Esophagus muscularis mucosa (tissue), 4 donors: Measurements from ENCODE around the gene NAT14. TPM values are rescaled to one million over a fixed set of nuclear protein-coding genes. Genes with fewer than 3 reads are reported as not detected.

Source experiments
- DNase-seq: peaks from one replicate; pipeline ENCODE4 v3.0.0-alpha.2; 2017; ENCODE audit errors: extremely low spot score
- H3K27ac ChIP-seq, 4 donors: fragments of 200-600 bp; sonication (generic); replicated peaks in 1 of 4; 1 replicate in 3 of 4; 2 replicates in 1 of 4; pipeline ENCODE4 v1.5.1; 2016 to 2019; ENCODE audit warnings: mild to moderate bottlenecking in 1 of 4
- H3K27me3 ChIP-seq, 4 donors: fragments of 200-600 bp; sonication (generic); one replicate each; pipeline versions ENCODE4 v1.5.1 to v1.6.0; 2016 to 2019
- H3K36me3 ChIP-seq, 4 donors: fragments of 200-600 bp; sonication (generic); one replicate each; pipeline ENCODE4 v1.5.1; 2016 to 2019
- H3K4me1 ChIP-seq, 4 donors: fragments of 200-600 bp; sonication (generic); one replicate each; pipeline ENCODE4 v1.5.1; 2016 to 2019
- H3K4me3 ChIP-seq, 4 donors: fragments of 200-600 bp; sonication (generic); 1 replicate in 2 of 4; 2 replicates in 2 of 4; pipeline ENCODE4 v1.5.1; 2016 to 2019; ENCODE audit warnings: mild to moderate bottlenecking in 4 of 4, moderate library complexity in 1 of 4
- H3K9me3 ChIP-seq, 4 donors: fragments of 200-600 bp; sonication (generic); 1 replicate in 3 of 4; 2 replicates in 1 of 4; pipeline ENCODE4 v1.5.1; 2016 to 2019
- EP300 ChIP-seq: sonication (generic); formaldehyde crosslinking; IDR thresholded peaks from one replicate; pipeline ENCODE4 v1.6.1; 2017; ENCODE audit warnings: antibody characterized with exemption
- POLR2A ChIP-seq: fragments of 450-650 bp; IDR thresholded peaks from one replicate; pipeline ENCODE4 v1.6.1; 2017; ENCODE audit warnings: antibody characterized with exemption, moderate library complexity, mild to moderate bottlenecking, low read depth
- POLR2AphosphoS5 ChIP-seq, 2 donors: sonication (generic); formaldehyde crosslinking; IDR thresholded peaks; one replicate each; pipeline ENCODE4 v1.6.1; 2017; ENCODE audit warnings: antibody characterized with exemption in 2 of 2
- WGBS: methylation state at CpG from one replicate; pipeline ENCODE4 v1.1.5; 2018; 5-methylcytosine and 5-hydroxymethylcytosine counted together
- intact Hi-C: fragments of 100-400 bp; cut with DNase I; formaldehyde crosslinking; loops from one replicate; pipeline ENCODE4 v1.15.1; 2023
- total RNA-seq, 4 donors: library from RNA; depleted of rRNA; stranded (reverse); fragments of >200 nt; gene quantifications; one replicate each; pipeline versions ENCODE4 v1.1.0 to v1.2.1, GENCODE V29; 2016
- TF ChIP-seq, protein P1 (sequence below), 3 experiments: fragments of 200-600 bp in 2 of 3; fragments of 450-650 bp in 1 of 3; sonication (generic) in 2 of 3; IDR thresholded peaks; one replicate each; pipeline ENCODE4 v1.5.1; 2017 to 2019; ENCODE audit warnings: antibody characterized with exemption in 3 of 3, mild to moderate bottlenecking in 2 of 3, moderate library complexity in 1 of 3

Gene NAT14
- total RNA-seq, 4 donors from 2014 or later: 5.8 to 14.2 (median 10.2) TPM

DNA sequence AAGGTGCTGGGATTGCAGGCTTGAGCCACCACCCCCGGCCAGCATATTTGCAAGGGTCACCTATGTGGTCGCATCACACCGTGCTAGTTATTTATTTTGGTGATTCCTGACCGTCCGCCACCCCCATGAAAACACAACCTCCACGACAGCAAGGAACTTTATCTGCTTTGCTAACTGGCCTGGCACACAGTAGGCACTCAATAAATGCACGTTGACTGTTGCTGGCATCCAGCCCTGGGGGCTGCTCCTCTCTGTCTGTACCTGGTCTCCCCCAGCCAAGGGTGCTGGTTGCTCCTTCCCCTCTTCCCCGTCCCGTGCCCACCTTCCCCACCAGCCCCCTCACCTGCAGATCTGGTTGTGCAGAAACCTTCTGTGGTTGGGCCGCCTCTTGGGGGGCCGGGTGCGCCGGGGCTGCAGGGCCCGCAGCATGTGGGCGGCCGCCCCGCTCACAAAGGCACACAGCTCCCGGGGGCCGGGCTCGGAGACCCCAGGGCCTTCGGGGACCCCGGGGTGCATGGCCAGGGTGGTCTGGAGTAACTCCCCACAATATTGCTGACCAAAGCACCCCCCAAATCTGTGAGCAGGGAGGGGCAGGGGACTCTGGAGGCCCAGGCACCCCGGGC is 20.8 kb upstream of the NAT14 start:
- 84% methylated on average over 15 of the region's 23 CpGs for WGBS
- DNase-seq: no peak
- H3K4me1 ChIP-seq: peaks cover 19 to 43% (median 39%) of the 10 kb centered on the region in 4 donors
- TF ChIP-seq POLR2AphosphoS5 (IDR thresholded peaks at IDR 0.05) (no peak), POLR2A (no peak), EP300 (no peak)
- TF ChIP-seq, protein P1, sequence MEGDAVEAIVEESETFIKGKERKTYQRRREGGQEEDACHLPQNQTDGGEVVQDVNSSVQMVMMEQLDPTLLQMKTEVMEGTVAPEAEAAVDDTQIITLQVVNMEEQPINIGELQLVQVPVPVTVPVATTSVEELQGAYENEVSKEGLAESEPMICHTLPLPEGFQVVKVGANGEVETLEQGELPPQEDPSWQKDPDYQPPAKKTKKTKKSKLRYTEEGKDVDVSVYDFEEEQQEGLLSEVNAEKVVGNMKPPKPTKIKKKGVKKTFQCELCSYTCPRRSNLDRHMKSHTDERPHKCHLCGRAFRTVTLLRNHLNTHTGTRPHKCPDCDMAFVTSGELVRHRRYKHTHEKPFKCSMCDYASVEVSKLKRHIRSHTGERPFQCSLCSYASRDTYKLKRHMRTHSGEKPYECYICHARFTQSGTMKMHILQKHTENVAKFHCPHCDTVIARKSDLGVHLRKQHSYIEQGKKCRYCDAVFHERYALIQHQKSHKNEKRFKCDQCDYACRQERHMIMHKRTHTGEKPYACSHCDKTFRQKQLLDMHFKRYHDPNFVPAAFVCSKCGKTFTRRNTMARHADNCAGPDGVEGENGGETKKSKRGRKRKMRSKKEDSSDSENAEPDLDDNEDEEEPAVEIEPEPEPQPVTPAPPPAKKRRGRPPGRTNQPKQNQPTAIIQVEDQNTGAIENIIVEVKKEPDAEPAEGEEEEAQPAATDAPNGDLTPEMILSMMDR (IDR thresholded peaks at IDR 0.05): no peak
- no peaks in the 10 kb centered on the region for H3K36me3 ChIP-seq
- no peak overlapping the region for H3K27ac ChIP-seq
- no peaks in the 10 kb centered on the region for H3K9me3 ChIP-seq
- intact Hi-C loops: no loop called here
- no peak overlapping the region for H3K4me3 ChIP-seq
- H3K27me3 ChIP-seq: no peaks in the 10 kb centered on the region

DNA sequence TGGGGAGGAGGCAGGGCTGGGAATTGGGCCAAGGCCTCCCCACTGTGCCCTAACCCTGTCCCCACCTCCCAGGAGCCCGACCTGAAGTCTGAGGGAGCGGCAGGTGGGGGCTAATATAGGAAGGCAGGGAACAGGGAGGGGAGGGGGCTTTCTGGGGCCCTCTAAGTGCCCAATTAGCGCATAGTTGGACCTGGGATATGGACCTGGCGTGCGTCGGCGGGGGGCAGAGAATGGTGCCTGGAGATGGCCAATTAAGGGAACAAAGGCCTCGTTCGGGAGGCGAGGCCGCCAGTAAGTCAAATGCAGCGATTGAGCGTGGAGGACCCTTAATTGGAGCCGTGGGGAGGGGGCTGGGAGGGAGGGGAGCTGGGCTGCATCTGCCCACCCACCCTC is 20.3 kb upstream of the NAT14 start, which contains the start of gene C19orf85:
C19orf85 (minus strand) TSS at position 90 of the 393 bp plus-strand sequence. CDS start 197 bp downstream, outside the sequence.
- TF ChIP-seq, protein P1 (IDR thresholded peaks at IDR 0.05): no peak
- TF ChIP-seq POLR2A (no peak), POLR2AphosphoS5 (IDR thresholded peaks at IDR 0.05) (no peak), EP300 (no peak)
- intact Hi-C loops: no loop called here
- 88% methylated on average over 12 of the region's 14 CpGs for WGBS

DNA sequence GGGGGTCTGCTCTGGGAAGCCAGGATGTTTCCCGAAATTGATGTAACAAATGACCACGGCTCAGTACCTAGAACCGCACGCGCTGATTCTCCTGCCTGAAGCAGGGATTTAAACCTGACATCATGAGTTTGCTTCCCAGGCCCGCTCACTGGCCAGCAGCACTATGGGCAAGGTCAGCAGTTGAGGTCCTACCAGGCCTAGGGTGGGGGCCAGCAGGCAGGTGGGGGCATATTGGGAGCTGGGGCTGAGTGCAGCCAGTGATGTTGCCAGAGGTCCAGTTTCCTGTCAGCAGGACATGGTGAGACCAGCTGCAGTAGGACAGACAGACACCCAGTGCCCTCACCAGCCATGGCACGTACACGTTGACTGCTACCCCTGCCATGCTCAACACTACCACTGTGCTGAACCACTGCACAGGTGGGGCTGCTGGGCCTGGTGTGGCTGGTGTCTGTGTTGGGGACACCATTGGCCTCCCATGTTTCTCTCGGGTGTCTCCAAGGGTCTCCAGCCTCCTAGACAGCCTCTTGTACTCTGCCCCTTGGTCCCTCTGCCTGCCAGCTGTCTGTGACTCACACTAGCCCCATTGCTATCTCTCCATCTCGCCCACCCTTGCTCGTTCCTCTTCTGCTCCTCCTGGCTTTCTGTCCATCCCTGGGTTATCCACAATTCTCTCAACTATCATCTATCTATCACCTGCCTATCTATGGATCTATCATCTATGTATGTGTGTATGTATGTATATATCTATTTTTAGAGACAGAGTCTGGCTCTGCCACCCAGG is 19.3 kb upstream of the NAT14 start:
- no peak for DNase-seq
- 86% methylated on average over 8 of the region's 11 CpGs for WGBS
- TF ChIP-seq POLR2AphosphoS5 (IDR thresholded peaks at IDR 0.05) (no peak), EP300 (no peak), POLR2A (no peak)

More for the DNA sequence above, 20.3 kb upstream of the NAT14 start, which contains the start of gene C19orf85:
- H3K27me3 ChIP-seq: no peaks in the 10 kb centered on the region
- no peak within 1 kb of the TSS for H3K27ac ChIP-seq
- no peak within 1 kb of the TSS for H3K4me3 ChIP-seq
- DNase-seq: no peak
- H3K4me1 ChIP-seq: peaks cover 19 to 38% (median 34%) of the 10 kb centered on the region in 4 donors
- H3K36me3 ChIP-seq: no peaks in the 10 kb centered on the region
- H3K9me3 ChIP-seq: no peaks in the 10 kb centered on the region

DNA sequence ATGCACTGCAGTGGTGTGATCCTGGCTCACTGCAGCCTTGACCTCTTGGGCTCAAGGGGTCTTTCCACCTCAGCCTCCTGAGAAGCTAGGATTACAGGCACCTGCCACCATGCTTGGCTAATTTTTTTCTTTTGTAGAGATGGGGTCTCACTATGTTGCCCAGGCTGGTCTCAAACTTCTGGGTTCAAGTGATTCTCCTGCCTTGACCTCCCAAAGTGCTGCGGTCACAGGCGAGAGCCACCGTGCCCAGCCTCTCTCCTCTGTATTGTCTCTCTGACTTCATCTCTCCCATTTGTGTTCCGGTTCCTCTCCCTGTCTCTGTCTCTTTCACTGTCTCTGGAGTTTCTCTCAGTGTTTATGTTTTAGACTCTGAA is 18.8 kb upstream of the NAT14 start:
- 86% methylated on average over 4 of the region's 4 CpGs for WGBS
- DNase-seq: no peak
- H3K27ac ChIP-seq: no peak overlapping the region
- no peaks in the 10 kb centered on the region for H3K27me3 ChIP-seq
- H3K9me3 ChIP-seq: no peaks in the 10 kb centered on the region
- intact Hi-C loops: no loop called here
- no peak overlapping the region for H3K4me3 ChIP-seq
- TF ChIP-seq POLR2A: no peak
- TF ChIP-seq POLR2AphosphoS5 (IDR thresholded peaks at IDR 0.05): no peak
- TF ChIP-seq, protein P1 (IDR thresholded peaks at IDR 0.05): no peak
- no peak for TF ChIP-seq EP300
- no peaks in the 10 kb centered on the region for H3K36me3 ChIP-seq
- peaks cover 13 to 23% (median 18%) of the 10 kb centered on the region in 4 donors for H3K4me1 ChIP-seq

More for the DNA sequence above, 19.3 kb upstream of the NAT14 start:
- no peaks in the 10 kb centered on the region for H3K27me3 ChIP-seq
- H3K27ac ChIP-seq: no peak overlapping the region
- intact Hi-C loops: no loop called here
- H3K4me3 ChIP-seq: no peak overlapping the region
- H3K4me1 ChIP-seq: peaks cover 18 to 28% (median 24%) of the 10 kb centered on the region in 4 donors
- H3K9me3 ChIP-seq: no peaks in the 10 kb centered on the region
- H3K36me3 ChIP-seq: no peaks in the 10 kb centered on the region
